IMR-90 (cell line): Measurements from ENCODE around the gene ARHGEF16. TPM values are rescaled to one million over a fixed set of nuclear protein-coding genes. Genes with fewer than 3 reads are reported as not detected.

Experiments
- MXI1 ChIP-seq: IDR thresholded peaks from 2 replicates; pipeline ENCODE4 v1.6.1; 2012; ENCODE audit warnings: low read depth, mild to moderate bottlenecking, low read length, moderate library complexity, borderline replicate concordance
- RCOR1 ChIP-seq: IDR thresholded peaks from 2 replicates; pipeline ENCODE4 v1.6.1; 2012; ENCODE audit warnings: mild to moderate bottlenecking, low read length, improper control_type of control experiment; ENCODE audit not compliant: insufficient replicate concordance
- RFX5 ChIP-seq: IDR thresholded peaks from 2 replicates; pipeline ENCODE4 v1.8.0; 2012; ENCODE audit warnings: low read depth, mild to moderate bottlenecking, low read length, moderate library complexity
- USF2 ChIP-seq: fragments of 150-350 bp; IDR thresholded peaks from 2 replicates; pipeline ENCODE4 v1.6.1; 2017; ENCODE audit warnings: mild to moderate bottlenecking, antibody characterized with exemption, low read length, low read depth
- polyA plus RNA-seq, 3 experiments: library from polyadenylated mRNA; depleted of rRNA; stranded (reverse); fragments of >200 nt; gene quantifications; 2 replicates each; pipeline ENCODE4 v1.2.3, GENCODE V29; 2012; ENCODE audit warnings: low replicate concordance in 1 of 3
- total RNA-seq: library from RNA; depleted of rRNA; stranded (reverse); fragments of >200 nt; gene quantifications from 2 replicates; pipeline ENCODE4 v1.2.3, GENCODE V29; 2012

ARHGEF16 gene
- total and polyA plus RNA-seq, 2 of the 4 experiments (the other 2 are of a cell fraction), result 0.18 to 0.39 TPM

DNA sequence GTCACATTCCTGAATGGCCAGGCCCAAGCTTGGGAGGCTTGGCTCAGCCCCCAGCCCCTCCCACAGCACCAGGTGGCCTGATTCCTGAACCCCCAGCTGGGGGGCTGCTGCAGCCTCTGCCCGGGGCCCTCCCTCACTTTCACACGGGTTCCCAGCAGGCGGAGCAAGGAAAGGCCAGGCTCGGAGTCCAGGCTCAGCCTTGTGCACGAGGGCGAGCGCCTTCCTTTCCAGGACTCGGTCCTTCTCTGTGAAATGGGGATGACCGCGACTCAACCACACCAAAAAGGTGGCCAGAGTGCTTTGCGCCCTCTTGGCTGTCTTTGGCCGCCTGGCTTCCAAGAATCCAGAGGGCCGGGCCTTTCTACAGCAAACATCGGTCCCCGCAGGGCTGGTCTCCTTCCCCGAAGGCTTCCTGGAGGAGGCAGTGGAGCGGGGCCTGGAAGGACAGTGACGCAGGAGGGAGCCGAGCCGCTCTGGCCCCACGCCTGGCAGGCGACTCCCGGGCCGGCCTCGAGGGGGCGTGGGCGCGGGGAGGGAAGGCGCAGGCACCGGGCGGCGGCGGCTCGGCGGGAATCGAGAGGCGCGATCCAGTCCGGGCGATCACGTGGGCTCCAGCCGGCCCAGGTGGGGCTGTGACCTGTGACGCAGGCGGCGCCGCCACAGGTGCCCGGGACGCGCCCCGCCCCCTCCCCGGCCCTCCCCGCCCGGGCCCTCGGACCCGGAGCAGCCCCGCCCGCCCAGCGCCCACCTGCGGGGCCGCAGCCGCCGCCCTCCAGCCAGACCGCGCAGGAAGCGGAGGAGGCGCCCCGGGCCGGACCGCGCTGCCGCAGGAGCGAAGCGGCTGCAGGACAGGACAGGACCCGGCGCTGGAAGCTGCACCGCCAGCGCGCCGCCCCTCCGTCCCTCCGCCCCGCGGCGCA is at the start of gene ARHGEF16 (continued):
- TF ChIP-seq USF2 (peak; percentile 52), RFX5 (no peak), MXI1 (no peak), RCOR1 (no peak)
